Measurements from ENCODE around the gene GYS1. TPM values are rescaled to one million over a fixed set of nuclear protein-coding genes. Genes with fewer than 3 reads are reported as not detected.

The GYS1 gene
- total and polyA plus RNA-seq, 10 of the 15 experiments (the other 5 are each of a cell fraction or from before 2014, with no cell fraction given), result 3.7 to 62.0 (median 37.3) TPM

DNA sequence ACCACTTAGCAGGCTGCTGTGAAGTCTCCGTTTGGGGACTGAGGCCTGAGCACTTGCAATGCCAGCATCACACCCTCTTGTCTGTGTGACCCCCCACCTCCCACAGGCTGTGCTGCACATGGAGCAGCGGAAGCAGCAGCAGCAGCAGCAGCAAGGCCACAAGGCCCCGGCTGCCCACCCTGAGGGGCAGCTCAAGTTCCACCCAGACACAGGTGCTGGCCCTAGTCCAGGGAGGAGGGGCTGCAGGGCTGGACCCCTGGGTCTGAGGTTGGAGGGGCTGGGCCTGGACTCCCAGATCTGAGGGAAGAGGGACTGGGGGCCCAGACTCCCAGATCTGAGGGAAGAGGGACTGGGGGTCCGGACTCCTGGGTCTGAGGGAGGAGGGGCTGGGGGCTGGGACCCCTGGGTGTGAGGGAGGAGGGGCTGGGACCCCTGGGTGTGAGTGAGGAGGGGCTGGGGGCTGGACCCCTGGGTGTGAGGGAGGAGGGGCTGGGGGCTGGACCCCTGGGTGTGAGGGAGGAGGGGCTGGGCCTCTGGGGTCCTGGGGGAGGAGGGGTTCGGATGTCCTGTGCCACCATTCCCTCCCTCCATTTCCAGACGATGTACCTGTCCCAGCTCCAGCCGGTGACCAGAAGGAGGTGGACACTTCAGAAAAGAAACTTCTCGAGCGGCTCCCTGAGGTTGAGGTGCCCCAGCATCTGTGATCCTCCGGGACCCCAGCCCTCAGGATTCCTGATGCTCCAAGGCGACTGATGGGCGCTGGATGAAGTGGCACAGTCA lies 71.2 kb downstream of the GYS1 start:
- 93% methylated on average over 11 of the region's 12 CpGs for WGBS (ENCODE audit: insufficient coverage, insufficient replicate concordance, low lambda C conversion rate, missing lambda C conversion rate)
- no peaks in the 10 kb centered on the region for H3K9me3 ChIP-seq (replicated peaks; ENCODE audit: control insufficient read depth, insufficient read depth, low read length)
- peaks cover 0 to 1% of the 10 kb centered on the region in 2 experiments; a peak in 3 of 4 replicates for H3K36me3 ChIP-seq (ENCODE audit: control insufficient read depth in 2 of 2, insufficient read depth in 2 of 2, low read length in 1 of 2)
- ATAC-seq, result no peak
- H3K27ac ChIP-seq (ENCODE audit: control insufficient read depth, insufficient read depth), result no peak overlapping the region
- H3K27me3 ChIP-seq (replicated peaks in 1 of 2; ENCODE audit: control insufficient read depth in 2 of 2, insufficient read depth in 2 of 2, low read length in 1 of 2), result no peaks in the 10 kb centered on the region
- RAD21 ChIA-PET (ENCODE audit: unreplicated experiment), result no interaction called here
- H3K9ac ChIP-seq (ENCODE audit: control insufficient read depth, insufficient read depth, low read length), result no peak overlapping the region
- in situ Hi-C loops (cut with MboI) (no loop called here), intact Hi-C loops (cut with micrococcal nuclease; ENCODE audit: unreplicated experiment) (no loop called here)
- CTCF ChIA-PET, result no interaction called here
- peaks cover 8% of the 10 kb centered on the region for H3K4me1 ChIP-seq (ENCODE audit: control insufficient read depth, insufficient read depth, low read length)
- no TSS peak for BruUV-seq (replicated peaks)
- H3K79me2 ChIP-seq (ENCODE audit: control insufficient read depth, insufficient read depth, low read length), result no peaks in the 10 kb centered on the region
- H3K4me3 ChIP-seq, result no peak overlapping the region
- SMC1A ChIA-PET (ENCODE audit: uncharacterized antibody, unreplicated experiment), result no interaction called here
- DNase-seq (ENCODE audit: low read depth, low spot score), result no peak
- TF ChIP-seq ZSCAN29 (IDR thresholded peaks at IDR 0.05), result no peak
- peak; percentile 43; the same call in 1 of the 2 replicates for TF ChIP-seq POLR2A (IDR thresholded peaks at IDR 0.05; ENCODE audit: low read depth, low read length)
- no peak overlapping the region for H3K4me2 ChIP-seq (ENCODE audit: control insufficient read depth, insufficient read depth)
- no peaks in the 10 kb centered on the region for H4K20me1 ChIP-seq (ENCODE audit: control insufficient read depth, insufficient read depth)
- no peak overlapping the region for H2AFZ ChIP-seq (ENCODE audit: control insufficient read depth, low read depth, low read length)
- no peak for FAIRE-seq
- POLR2A ChIA-PET, result no interaction called here

DNA sequence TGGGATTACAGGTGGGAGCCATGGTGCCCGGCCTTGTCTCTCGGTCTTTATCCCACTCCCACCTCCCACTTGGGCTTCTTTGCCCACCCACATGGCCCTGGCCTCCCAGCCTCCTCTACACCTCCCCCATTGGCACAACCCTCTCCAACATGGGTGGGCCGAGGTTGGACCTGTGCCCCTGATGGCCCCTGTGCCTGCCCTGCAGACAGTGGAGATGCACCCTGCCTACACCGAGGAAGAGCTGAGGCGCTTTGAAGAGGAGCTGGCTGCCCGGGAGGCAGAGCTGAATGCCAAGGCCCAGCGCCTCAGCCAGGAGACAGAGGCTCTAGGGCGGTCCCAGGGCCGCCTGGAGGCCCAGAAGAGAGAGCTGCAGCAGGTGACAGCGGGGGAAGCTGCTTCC lies 72.2 kb downstream of the GYS1 start:
- Histone ChIP-seq H3K4me1 (ENCODE audit: control insufficient read depth, insufficient read depth, low read length) (peaks cover 8% of the 10 kb centered on the region), H3K9me3 (replicated peaks; ENCODE audit: control insufficient read depth, insufficient read depth, low read length) (no peaks in the 10 kb centered on the region), H2AFZ (ENCODE audit: control insufficient read depth, low read depth, low read length) (no peak overlapping the region), H4K20me1 (ENCODE audit: control insufficient read depth, insufficient read depth) (no peaks in the 10 kb centered on the region), H3K4me3 (no peak overlapping the region), H3K79me2 (ENCODE audit: control insufficient read depth, insufficient read depth, low read length) (no peaks in the 10 kb centered on the region), H3K36me3 (ENCODE audit: control insufficient read depth in 2 of 2, insufficient read depth in 2 of 2, low read length in 1 of 2) (peaks cover 0 to 1% of the 10 kb centered on the region in 2 experiments; a peak in 3 of 4 replicates), H3K4me2 (ENCODE audit: control insufficient read depth, insufficient read depth) (no peak overlapping the region), H3K27ac (ENCODE audit: control insufficient read depth, insufficient read depth) (no peak overlapping the region), H3K9ac (ENCODE audit: control insufficient read depth, insufficient read depth, low read length) (no peak overlapping the region), H3K27me3 (replicated peaks in 1 of 2; ENCODE audit: control insufficient read depth in 2 of 2, insufficient read depth in 2 of 2, low read length in 1 of 2) (no peaks in the 10 kb centered on the region)
- 85% methylated on average over 10 of the region's 10 CpGs for WGBS (ENCODE audit: insufficient coverage, insufficient replicate concordance, low lambda C conversion rate, missing lambda C conversion rate)
- in situ Hi-C loops (cut with MboI), result no loop called here
- DNase-seq (ENCODE audit: low read depth, low spot score), result no peak
- no TSS peak for BruUV-seq (replicated peaks)
- SMC1A ChIA-PET (ENCODE audit: uncharacterized antibody, unreplicated experiment), result no interaction called here
- intact Hi-C loops (cut with micrococcal nuclease; ENCODE audit: unreplicated experiment), result no loop called here
- RAD21 ChIA-PET (ENCODE audit: unreplicated experiment), result no interaction called here
- ATAC-seq, result no peak
- POLR2A ChIA-PET, result interaction anchor here (1.2 kb wide), 1 partner anchor 12 kb away, joined by 4 read pairs; no protein-coding TSS in a partner anchor
- CTCF ChIA-PET, result no interaction called here
- FAIRE-seq, result no peak
- TF ChIP-seq, protein P1, sequence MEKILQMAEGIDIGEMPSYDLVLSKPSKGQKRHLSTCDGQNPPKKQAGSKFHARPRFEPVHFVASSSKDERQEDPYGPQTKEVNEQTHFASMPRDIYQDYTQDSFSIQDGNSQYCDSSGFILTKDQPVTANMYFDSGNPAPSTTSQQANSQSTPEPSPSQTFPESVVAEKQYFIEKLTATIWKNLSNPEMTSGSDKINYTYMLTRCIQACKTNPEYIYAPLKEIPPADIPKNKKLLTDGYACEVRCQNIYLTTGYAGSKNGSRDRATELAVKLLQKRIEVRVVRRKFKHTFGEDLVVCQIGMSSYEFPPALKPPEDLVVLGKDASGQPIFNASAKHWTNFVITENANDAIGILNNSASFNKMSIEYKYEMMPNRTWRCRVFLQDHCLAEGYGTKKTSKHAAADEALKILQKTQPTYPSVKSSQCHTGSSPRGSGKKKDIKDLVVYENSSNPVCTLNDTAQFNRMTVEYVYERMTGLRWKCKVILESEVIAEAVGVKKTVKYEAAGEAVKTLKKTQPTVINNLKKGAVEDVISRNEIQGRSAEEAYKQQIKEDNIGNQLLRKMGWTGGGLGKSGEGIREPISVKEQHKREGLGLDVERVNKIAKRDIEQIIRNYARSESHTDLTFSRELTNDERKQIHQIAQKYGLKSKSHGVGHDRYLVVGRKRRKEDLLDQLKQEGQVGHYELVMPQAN (conservative IDR thresholded peaks at IDR 0.05), result no peak
- TF ChIP-seq SMAD5 (IDR thresholded peaks at IDR 0.05; ENCODE audit: low read depth), result no peak
- TF ChIP-seq, protein P2, sequence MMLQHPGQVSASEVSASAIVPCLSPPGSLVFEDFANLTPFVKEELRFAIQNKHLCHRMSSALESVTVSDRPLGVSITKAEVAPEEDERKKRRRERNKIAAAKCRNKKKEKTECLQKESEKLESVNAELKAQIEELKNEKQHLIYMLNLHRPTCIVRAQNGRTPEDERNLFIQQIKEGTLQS (IDR thresholded peaks at IDR 0.05; ENCODE audit: borderline replicate concordance, extremely low read depth, low read depth, low read length), result no peak
- TF ChIP-seq, protein P3, sequence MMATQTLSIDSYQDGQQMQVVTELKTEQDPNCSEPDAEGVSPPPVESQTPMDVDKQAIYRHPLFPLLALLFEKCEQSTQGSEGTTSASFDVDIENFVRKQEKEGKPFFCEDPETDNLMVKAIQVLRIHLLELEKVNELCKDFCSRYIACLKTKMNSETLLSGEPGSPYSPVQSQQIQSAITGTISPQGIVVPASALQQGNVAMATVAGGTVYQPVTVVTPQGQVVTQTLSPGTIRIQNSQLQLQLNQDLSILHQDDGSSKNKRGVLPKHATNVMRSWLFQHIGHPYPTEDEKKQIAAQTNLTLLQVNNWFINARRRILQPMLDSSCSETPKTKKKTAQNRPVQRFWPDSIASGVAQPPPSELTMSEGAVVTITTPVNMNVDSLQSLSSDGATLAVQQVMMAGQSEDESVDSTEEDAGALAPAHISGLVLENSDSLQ (IDR thresholded peaks at IDR 0.05), result no peak
- TF ChIP-seq EGR1 (IDR thresholded peaks at IDR 0.05; ENCODE audit: borderline replicate concordance in 1 of 2, low read depth in 2 of 2, low read length in 2 of 2), result no peak
- TF ChIP-seq, protein P4, sequence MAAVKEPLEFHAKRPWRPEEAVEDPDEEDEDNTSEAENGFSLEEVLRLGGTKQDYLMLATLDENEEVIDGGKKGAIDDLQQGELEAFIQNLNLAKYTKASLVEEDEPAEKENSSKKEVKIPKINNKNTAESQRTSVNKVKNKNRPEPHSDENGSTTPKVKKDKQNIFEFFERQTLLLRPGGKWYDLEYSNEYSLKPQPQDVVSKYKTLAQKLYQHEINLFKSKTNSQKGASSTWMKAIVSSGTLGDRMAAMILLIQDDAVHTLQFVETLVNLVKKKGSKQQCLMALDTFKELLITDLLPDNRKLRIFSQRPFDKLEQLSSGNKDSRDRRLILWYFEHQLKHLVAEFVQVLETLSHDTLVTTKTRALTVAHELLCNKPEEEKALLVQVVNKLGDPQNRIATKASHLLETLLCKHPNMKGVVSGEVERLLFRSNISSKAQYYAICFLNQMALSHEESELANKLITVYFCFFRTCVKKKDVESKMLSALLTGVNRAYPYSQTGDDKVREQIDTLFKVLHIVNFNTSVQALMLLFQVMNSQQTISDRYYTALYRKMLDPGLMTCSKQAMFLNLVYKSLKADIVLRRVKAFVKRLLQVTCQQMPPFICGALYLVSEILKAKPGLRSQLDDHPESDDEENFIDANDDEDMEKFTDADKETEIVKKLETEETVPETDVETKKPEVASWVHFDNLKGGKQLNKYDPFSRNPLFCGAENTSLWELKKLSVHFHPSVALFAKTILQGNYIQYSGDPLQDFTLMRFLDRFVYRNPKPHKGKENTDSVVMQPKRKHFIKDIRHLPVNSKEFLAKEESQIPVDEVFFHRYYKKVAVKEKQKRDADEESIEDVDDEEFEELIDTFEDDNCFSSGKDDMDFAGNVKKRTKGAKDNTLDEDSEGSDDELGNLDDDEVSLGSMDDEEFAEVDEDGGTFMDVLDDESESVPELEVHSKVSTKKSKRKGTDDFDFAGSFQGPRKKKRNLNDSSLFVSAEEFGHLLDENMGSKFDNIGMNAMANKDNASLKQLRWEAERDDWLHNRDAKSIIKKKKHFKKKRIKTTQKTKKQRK (IDR thresholded peaks at IDR 0.05; ENCODE audit: low read depth, low read length), result no peak
- no peak for TF ChIP-seq TBL1XR1 (IDR thresholded peaks at IDR 0.05; ENCODE audit: low read depth, low read length)

Data from GM12878 (cell line).